ENCODE measurements around the gene MTFP1. TPM values are rescaled to one million over a fixed set of nuclear protein-coding genes. Genes with fewer than 3 reads are reported as not detected.

Gene MTFP1
- 29.6 and 35.0 TPM in 2 replicates for total RNA-seq

GRCh38 chr22:30425616-30426387, at the start of gene MTFP1:
Gene MTFP1, plus strand, starts transcription at chr22:30425768. Its CDS starts 112 bp downstream, at chr22:30425880.

GRCh38 chr22:30386960-30387827, 38.4 kb upstream of the MTFP1 start, which contains the start of gene RNF215:
Gene RNF215, minus strand, starts transcription at chr22:30387411. Its CDS starts 98 bp downstream, at chr22:30387313.

GRCh38 chr22:30396871-30397655, 28.5 kb upstream of the MTFP1 start, which contains the start of gene SEC14L2:
Gene SEC14L2, plus strand, starts transcription at chr22:30397018. Its CDS starts 99 bp downstream, at chr22:30397117.

GRCh38 chr22:30471616-30472318, 46.2 kb downstream of the MTFP1 start, which contains the start of gene SEC14L3:
Gene SEC14L3, minus strand, starts transcription at chr22:30472017. Its CDS starts 59 bp downstream, at chr22:30471958.

Small RNAs within 50 kb of the gene (small RNA-seq; reads per million reads assigned to genes)
- gene AC004832.3 (ENCODE audit: low replicate concordance) = not detected
- 0.10 reads per million for gene RNU6-564P (ENCODE audit: low replicate concordance)

Other genes with a start within 250 kb of the MTFP1 start
- gene LIF, start 179.0 kb upstream of the MTFP1 start, total RNA-seq = 82.9 and 109 TPM in 2 replicates
- gene OSM, start 158.9 kb upstream of the MTFP1 start, total RNA-seq = not detected in 2 replicates
- 4.7 and 6.1 TPM in 2 replicates for gene CASTOR1, start 136.3 kb upstream of the MTFP1 start, total RNA-seq
- gene TBC1D10A, start 98.8 kb upstream of the MTFP1 start, total RNA-seq = 28.1 and 30.0 TPM in 2 replicates
- 41.1 and 54.8 TPM in 2 replicates for gene SF3A1, start 68.9 kb upstream of the MTFP1 start, total RNA-seq
- gene CCDC157, start 68.8 kb upstream of the MTFP1 start, total RNA-seq = 2.4 TPM in 2 replicates
- 21.5 and 32.8 TPM in 2 replicates for gene RNF215, start 38.4 kb upstream of the MTFP1 start, total RNA-seq
- gene SEC14L2, start 28.8 kb upstream of the MTFP1 start, total RNA-seq = 9.8 and 28.8 TPM in 2 replicates
- gene SEC14L3, start 46.2 kb downstream of the MTFP1 start, total RNA-seq = not detected in 2 replicates
- under 0.01 TPM in 1 of 2 replicates, not detected in the other for gene SEC14L4, start 79.9 kb downstream of the MTFP1 start, total RNA-seq
- not detected in 2 replicates for gene SEC14L6, start 121.0 kb downstream of the MTFP1 start, total RNA-seq
- not detected in 2 replicates for gene GAL3ST1, start 148.9 kb downstream of the MTFP1 start, total RNA-seq
- gene PES1, start 166.1 kb downstream of the MTFP1 start, total RNA-seq = 87.3 and 108 TPM in 2 replicates
- gene TCN2, start 181.4 kb downstream of the MTFP1 start, total RNA-seq = 3.0 and 8.1 TPM in 2 replicates
- gene SLC35E4, start 210.0 kb downstream of the MTFP1 start, total RNA-seq = 7.2 and 18.6 TPM in 2 replicates
- gene DUSP18, start 242.1 kb downstream of the MTFP1 start, total RNA-seq = 11.4 and 21.8 TPM in 2 replicates